ENCODE data around the gene SCYGR3.
"Not testable (repeated sequence)": the region's sequence is repeated elsewhere in the genome, so short reads cannot be mapped to it uniquely, and the experiment has no call there.

SCYGR3 gene

GRCh38 chr2:227613272-227613660 is 1.4 kb downstream of the SCYGR3 start:
- DNase-seq (ENCODE audit: low read depth in 2 of 2), result no peak

- no peak for DNase-seq (ENCODE audit: low read depth in 2 of 2)
Observed at GRCh38 chr2:227612546-227613271, 1.9 kb downstream of the SCYGR3 start.

GRCh38 chr2:227610123-227610522 is 4.5 kb downstream of the SCYGR3 start:
- DNase-seq (ENCODE audit: low read depth in 2 of 2), result no peak

- no peak for DNase-seq (ENCODE audit: low read depth in 2 of 2)
Observed at GRCh38 chr2:227608561-227609338, 5.9 kb downstream of the SCYGR3 start.

- no peak for DNase-seq (ENCODE audit: low read depth in 2 of 2)
Observed at GRCh38 chr2:227607941-227608340, 6.7 kb downstream of the SCYGR3 start.

DNA sequence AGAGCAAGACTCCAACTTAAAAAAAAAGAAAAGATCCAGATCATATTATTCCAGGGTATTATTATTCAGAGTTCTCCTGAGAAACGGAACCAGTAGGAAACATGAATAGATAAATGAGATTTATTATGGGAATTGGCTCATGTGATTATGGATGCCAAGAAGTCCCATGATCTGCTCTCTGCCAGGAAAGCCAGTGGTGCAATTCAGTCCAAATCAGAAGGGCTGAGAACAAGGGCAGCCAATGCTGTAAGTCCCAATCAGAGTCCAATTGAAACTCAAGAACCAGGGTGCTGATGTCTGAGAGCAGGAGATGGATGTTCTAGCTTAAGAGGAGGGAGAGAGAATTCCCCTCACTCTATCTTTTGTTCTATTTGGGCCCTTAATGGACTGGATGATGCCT is 8.2 kb downstream of the SCYGR3 start:
- no peak for DNase-seq (ENCODE audit: low read depth in 2 of 2)

GRCh38 chr2:227602358-227602757 is 12.3 kb downstream of the SCYGR3 start:
- DNase-seq (ENCODE audit: low read depth in 2 of 2), result no peak

DNA sequence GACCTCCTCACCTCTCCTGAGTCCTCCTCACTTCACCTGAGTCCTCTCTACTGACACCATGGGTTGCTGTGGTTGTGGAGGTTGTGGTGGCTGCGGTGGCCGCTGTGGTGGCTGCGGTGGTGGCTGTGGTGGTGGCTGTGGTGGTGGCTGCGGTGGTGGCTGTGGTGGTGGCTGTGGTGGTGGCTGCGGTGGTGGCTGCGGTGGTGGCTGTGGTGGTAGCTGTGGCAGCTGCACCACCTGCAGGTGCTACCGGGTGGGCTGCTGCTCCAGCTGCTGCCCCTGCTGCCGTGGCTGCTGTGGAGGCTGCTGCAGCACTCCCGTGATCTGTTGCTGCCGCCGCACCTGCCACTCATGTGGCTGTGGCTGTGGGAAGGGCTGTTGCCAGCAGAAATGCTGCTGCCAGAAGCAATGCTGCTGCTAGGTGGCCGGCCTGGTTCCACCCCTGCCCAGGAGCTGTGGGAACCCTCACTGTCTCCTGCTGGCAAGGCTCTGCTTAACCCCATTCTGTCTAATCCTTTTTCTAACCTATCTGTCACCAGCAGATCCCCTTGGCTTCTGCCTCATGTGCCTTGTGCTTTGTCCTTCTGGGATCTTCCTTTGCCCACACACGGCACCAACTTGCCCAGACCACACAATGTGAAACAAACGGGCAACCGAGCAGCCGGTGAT is 15.7 kb downstream of the SCYGR3 start, which contains the start of gene SCYGR2:
Gene SCYGR2, plus strand, starts transcription at position 59 of the 669 bp plus-strand sequence. Its CDS starts 0 bp downstream, at position 59.
- not testable (repeated sequence) for DNase-seq (ENCODE audit: low read depth in 2 of 2)

GRCh38 chr2:227597998-227598397 is 16.6 kb downstream of the SCYGR3 start:
- DNase-seq (ENCODE audit: low read depth in 2 of 2), result no peak

DNA sequence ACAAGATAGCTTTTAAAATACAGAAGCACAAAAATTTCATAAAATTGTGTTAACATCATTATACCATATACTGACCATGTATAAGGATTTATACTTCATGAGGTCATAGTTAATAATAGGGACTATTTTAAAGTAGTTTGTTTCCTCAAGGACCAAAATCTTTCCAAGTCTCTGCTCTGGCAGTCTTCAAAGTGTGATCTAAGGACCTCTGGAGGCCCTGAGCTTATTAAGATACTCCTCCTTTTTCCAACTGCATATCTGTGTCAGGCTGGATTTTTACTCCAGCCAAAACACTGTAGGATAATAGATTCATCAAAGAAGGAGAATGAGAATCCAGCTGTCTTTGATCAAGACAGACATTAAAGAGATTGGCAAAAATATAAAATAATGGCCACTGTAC is 17.6 kb downstream of the SCYGR3 start:
- DNase-seq (ENCODE audit: low read depth in 2 of 2), result no peak

DNA sequence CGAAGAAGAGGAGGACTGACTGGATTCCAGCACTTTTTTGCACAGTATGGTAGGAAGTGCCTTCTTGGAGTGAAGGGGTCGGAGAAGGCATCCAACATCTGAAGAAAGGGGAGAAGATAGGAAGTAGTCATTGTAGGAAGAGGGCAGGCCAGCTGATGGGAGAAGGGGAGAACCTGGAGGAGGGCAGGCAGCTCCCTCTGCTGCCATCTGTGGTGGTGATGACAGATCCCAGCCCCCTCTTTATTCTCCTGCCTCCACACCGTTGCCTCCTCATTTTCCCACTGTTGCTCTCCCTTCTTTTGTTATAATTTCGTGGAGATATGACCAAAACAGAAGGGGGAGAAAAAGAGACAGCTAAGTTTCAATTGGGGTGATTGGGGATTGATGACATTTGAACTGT is 18.8 kb downstream of the SCYGR3 start:
- no peak for DNase-seq (ENCODE audit: low read depth in 2 of 2)

GRCh38 chr2:227592694-227593387 is 21.8 kb downstream of the SCYGR3 start:
- DNase-seq (ENCODE audit: low read depth in 2 of 2), result no peak

GRCh38 chr2:227582369-227582768 is 32.3 kb downstream of the SCYGR3 start:
- DNase-seq (ENCODE audit: low read depth in 2 of 2), result no peak

GRCh38 chr2:227579791-227580190 is 34.8 kb downstream of the SCYGR3 start:
- no peak for DNase-seq (ENCODE audit: low read depth in 2 of 2)

- no peak for DNase-seq (ENCODE audit: low read depth in 2 of 2)
Observed at GRCh38 chr2:227578642-227579041, 36.0 kb downstream of the SCYGR3 start.

DNA sequence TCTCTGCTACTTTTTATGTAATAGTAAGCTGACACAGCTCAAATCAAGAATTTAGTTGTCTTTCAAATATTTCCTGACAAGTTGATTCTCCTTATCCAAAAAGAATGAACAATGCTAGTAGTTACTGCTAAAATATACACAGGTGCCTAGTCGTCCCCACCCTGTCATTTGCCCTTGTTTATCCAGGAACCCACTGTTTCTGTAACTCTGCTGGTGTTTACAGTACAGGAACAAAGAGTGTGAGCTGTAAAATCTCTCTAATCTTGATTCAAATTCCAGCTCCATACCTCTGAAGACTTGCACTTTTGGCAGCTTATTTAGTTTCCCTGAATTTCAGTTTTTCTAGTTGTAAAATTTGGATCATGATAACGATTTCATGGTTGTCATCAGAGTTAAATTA is 37.1 kb downstream of the SCYGR3 start:
- no peak for DNase-seq (ENCODE audit: low read depth in 2 of 2)

- DNase-seq (ENCODE audit: low read depth in 2 of 2), result no peak
Observed at GRCh38 chr2:227576812-227577211, 37.8 kb downstream of the SCYGR3 start.

GRCh38 chr2:227576110-227576509 is 38.5 kb downstream of the SCYGR3 start:
- no peak for DNase-seq (ENCODE audit: low read depth in 2 of 2)

DNA sequence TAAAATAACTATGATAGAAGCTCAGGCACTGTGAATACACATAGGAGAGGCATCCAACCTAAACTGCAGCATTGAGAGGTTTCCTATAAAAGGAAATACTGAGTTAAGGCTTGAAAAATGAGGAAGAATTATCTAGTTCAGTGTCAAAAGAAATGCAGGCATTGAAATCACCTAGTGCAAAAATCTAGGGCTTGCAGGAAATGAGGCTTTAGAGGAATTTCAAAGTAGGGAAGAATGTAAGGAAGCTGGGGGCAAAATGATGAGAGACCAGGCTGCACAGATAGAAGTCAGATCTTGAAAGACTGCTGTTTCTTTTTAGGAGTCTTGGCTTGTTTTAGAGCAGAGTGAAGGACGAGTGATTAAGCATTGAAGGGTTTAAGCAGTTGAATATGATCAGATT is 44.0 kb downstream of the SCYGR3 start:
- DNase-seq (ENCODE audit: low read depth in 2 of 2), result no peak

DNA sequence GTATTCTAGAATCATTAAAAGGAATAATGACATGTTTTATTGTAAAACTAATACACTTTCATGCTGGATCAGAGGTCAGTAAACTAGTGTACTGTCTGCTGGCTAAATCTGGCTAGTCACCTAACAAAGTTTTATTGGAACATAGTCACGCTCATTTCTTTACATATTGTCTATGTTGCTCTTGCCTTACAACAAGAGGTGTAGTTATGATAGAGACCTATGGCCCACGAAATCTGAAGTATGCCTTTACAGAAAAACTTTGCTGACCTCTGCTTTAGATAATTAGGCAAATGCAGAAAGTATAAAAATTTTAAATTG is 45.8 kb downstream of the SCYGR3 start:
- no peak for DNase-seq (ENCODE audit: low read depth in 2 of 2)

GRCh38 chr2:227566012-227566411 is 48.6 kb downstream of the SCYGR3 start:
- DNase-seq (ENCODE audit: low read depth in 2 of 2), result no peak

DNA sequence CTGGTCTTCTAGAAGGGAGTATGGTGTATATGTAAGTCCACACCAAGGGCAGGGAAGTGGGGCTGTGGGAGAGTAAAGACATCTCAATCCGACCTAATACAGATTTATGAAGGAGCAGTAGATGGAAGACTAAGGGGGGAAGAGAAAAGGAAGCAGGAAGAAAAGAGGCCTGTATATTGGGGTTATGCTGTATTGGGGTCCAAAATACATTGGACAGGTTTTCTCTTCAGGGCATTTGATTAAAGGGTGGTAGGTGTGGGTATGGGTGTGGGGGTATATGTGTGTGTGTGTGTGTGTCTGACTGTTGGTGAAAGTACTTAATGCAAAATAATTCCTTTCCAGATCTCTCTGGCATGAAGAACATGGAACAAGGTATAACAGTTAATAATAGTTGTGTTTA is 49.6 kb downstream of the SCYGR3 start:
- no peak for DNase-seq (ENCODE audit: low read depth in 2 of 2)

Measured in stimulated activated CD8-positive, alpha-beta memory T cell treated with anti-CD3 and anti-CD28 coated beads, Interleukin-2, amount 100 ng/mL, for 48 hours (primary cell).